NCI-H748 (cell line): Measurements from ENCODE around the gene ATG16L1.

Experiments
- DNase-seq: peaks from one replicate; lab custom pipeline; 2025; ENCODE audit not compliant: unreplicated experiment; lab: John Stamatoyannopoulos, UW

ATG16L1 gene

DNA sequence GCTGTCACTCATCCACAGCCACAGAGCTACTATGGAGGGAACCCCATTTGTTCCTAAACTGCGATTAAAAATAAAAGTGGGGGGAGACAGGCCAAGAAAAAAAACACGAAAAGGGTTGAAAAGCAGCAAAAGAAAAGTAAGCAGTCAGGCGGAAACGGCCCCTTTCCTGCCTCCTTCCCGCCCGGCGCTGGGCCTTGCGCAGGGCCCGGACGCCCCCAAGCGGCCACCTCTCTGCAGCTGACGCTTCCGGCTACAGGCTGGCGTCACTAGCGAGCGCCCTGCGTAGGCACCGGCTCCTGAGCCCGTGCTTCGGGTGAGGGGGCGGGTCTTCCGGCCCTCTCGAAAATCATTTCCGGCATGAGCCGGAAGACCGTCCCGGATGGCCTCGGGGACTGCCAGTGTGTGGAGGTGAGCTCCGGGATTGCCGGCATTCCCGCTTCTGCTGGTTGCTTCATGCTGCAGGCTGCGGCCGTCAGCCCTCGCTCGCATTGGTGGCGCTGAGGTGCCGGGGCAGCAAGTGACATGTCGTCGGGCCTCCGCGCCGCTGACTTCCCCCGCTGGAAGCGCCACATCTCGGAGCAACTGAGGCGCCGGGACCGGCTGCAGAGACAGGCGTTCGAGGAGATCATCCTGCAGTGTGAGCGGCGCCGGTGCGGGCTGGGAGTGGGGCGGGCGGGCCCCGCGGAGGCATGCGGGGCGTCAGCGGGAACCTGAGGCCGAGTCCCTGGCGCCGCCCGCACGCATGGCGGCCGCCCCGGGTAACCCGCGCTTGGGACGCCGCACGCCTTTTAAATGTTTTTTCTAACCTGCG, at the start of gene ATG16L1:
Gene ATG16L1 (plus strand): TSS at position 368 of the 811 bp plus-strand sequence. CDS start 155 bp downstream, at position 523.
- peak; percentile 98 for DNase-seq

DNA sequence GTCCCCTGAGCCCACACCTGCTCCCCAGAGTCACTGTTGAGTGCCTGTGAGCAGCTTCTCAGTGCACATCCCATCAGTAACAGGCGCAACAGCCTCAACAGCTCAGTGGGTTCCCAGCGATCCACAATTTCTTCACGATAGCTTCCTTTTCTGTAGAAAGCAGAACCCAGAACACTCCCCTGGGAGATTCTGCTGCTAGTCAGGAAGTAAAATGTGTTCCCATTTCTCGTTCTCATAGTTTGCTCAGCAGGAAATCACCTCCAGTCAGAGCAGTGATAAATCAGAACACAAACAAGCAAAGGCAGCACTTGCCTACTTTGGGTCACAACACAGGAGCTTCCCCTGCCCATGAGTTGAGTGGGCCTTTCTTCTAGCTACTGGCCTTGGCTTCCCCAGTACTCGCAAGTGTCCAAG, 48.9 kb upstream of the ATG16L1 start:
- no peak for DNase-seq

DNA sequence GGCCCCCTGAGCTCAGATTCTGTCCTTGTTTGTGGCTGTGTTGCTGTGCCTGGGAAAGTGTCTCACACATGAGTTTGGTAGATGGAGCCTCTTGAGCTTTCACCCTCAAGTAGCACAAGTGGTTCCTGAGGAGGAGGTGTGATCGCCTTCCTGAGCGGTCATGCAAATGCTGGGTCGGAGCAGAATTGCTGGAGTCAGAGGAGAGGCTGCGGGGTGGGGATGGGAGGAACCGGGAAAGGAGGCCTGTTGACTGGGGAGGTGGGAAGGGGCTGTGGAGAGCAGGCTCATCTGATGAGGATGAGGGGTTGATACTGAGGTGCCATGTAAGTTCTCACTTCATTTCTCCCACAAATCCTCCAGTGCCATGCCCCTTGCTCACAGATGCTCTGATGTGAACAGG, 48.4 kb upstream of the ATG16L1 start:
- no peak for DNase-seq

DNA sequence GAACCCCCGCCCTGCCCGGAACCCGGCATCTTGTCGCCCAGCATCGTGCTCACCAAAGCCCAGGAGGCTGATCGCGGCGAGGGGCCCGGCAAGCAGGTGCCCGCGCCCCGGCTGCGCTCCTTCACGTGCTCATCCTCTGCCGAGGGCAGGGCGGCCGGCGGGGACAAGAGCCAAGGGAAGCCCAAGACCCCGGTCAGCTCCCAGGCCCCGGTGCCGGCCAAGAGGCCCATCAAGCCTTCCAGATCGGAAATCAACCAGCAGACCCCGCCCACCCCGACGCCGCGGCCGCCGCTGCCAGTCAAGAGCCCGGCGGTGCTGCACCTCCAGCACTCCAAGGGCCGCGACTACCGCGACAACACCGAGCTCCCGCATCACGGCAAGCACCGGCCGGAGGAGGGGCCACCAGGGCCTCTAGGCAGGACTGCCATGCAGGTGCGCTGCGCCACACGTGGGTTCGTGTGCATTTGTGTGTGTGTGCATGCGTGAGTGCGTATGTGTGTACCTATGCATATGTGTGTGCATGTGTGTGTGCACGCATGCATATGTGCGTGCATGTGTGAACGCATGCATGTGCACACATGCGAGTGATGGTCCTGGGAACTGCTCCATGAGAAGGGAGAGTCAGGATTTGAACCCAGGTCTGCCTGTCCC, 47.1 kb upstream of the ATG16L1 start:
- DNase-seq: no peak

DNA sequence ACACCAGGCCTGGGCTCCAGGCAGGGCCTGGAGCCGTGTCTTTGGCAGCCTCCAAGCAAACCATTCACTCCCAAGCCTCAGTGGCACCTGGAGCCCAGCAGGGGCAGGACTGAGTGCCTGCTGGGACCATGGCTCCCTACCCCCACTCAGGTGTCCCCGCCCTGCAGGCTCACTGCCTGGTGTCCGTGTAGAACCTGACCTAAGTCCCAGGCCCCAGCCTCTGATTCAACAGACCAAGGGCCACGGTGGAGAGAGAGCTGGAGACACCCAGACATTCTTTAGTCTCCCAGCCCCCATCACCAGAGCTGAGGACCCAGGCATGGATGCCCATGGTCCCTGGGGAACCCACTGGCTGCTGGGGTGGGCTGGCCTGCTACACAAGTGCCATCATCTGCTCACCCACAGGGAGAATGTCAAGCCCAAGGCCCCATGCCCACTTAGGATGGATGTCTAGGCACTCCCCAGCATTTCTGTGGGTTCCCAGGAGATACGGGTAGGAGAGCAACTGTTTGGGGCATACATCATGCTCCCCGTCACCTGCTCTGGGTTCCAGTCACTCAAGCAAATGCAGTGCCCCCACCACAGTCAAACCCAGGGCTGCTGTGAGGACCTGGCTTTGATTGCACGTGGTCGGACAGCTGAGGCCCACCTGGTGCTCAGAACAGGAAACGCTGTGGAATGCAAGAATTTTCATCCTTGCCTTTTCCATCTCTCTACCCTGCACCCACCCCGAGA, 42.9 kb upstream of the ATG16L1 start:
- no peak for DNase-seq

DNA sequence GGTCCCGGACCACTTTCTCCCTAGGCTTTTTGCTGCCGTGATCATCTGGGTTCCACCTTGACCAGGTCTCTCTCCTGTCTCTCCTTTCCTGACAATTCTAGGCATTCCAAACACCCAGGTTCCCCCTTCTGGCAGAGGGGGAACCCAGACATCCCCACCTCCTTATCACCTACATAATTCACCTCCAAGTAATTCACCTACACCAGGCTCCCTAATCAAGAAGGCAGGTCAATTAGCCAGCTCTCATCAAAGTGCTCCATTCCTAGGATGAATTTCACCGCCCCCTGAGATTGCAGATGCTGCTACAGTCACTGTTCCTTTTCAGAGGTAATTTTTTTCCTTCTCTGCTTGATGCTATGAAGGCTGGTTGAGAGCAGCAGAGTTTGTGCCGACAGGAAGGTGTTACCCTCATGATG, 42.3 kb upstream of the ATG16L1 start:
- DNase-seq: no peak

DNA sequence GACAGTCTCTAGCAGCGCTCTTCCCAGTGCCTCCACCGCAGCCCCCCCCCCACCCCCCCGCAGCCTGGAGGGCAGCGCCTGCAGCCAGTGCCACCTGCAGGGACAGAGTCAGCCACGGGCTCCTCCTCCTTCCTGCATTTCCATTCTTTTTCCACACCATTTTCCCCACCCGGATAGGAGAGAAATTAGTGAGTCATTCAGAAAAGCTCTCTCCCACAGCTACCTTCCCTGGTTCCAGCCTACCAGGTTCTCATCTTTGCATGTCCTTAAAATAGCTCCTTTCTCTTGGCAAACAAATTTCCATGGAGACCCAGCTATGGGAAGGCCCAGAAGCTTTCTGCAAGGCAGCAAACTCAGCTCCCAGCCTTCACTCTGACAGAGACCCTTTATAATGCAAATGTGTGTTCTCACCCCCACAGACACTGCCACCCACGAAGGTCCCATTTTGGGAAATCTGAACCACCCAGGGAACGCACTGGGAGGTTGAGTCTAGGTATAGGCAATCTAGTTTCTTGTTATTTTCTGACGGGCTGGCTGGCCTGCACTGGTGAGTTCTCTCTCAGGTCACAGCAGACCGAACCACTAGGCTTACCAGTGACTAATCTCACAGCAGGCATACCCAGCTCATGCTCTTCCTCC, 41.8 kb upstream of the ATG16L1 start:
- peak; percentile 29 for DNase-seq

DNA sequence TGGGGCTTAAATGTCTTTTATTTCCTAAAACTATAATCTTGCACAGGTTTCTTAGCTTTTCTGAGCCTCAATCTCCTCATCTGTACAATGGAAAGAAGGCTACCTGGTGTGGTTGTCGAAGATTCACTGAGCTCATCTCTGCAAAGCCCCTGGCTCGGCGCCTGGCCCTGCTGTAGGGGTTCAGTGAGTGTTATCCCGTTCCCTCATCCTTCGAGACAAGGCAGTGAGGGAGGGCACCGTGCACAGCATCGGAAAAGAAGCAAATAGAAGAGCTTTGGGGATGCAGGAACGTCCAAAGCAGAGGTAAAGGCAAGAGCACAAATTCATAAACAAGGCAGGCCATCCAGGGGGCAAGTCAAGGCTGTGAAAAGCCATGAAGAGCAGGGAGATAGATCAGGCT, 41.2 kb upstream of the ATG16L1 start:
- no peak for DNase-seq

DNA sequence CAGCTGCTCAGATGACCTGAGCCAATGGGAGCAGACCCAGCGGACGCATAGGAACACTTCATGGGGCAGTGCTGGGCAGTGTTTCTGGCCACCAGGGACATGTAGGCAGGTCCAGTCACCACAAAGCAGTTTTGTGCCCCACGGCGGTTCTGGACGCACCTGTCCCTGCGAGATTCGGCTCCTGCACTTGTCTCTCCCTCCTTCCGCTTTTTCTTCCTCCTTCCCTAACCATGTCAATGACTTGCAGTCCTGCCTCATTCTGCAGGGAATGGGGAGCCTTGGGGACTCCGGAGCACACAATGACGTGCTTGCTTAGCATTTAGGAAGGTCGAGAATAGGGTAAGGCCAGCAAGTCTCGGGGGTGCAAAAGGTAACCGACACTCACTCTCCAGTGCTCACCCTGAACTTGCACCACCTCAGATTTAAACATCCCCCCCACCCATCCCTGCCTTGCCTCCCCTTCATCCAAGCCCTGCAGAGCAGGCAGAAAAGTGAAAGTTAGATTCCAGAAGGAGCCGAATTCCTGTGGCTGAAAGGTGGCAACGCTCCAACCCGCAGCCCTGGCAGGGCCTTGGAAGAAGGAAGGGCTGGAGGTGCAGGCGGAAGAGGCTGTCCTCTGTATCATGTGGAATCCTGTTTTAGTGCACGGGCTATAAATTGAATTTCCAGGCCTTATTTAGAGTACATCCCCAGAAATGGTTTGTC, 40.5 kb upstream of the ATG16L1 start:
- no peak for DNase-seq

DNA sequence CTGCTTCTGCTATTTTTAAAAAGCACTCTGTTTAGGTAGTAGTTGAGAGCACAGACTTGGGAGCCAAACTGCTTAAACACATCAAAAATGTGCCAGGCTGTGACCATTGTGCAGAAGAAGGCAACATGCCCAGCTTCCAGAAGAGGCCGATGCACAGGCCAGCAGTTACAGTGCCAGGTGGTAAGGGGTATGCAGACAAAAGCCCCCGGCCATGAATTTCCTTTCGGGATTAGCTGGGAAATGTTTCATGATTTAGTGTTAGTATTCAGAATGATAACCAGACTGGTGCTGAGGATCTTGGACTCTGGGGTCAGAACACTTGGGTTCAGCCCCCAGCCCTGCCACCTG, 40.0 kb upstream of the ATG16L1 start:
- DNase-seq: no peak

DNA sequence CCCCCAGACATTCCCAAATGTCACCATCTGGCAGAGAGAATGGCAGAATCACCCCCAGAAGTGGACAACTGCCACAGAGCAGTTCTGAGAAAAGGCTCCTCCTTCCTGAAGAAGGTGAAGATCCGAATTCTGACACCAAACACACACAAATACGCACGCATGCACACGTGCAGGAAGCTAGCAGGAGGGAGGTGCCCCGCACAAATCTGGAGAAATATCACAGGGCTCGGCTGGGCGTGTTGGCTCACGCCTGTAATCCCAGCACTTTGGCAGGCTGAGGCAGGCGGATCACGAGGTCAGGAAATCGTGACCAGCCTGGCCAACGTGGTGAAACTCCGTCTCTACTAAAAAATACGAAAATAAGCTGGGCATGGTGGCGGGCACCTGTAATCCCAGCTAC, 38.5 kb upstream of the ATG16L1 start:
- DNase-seq: no peak

DNA sequence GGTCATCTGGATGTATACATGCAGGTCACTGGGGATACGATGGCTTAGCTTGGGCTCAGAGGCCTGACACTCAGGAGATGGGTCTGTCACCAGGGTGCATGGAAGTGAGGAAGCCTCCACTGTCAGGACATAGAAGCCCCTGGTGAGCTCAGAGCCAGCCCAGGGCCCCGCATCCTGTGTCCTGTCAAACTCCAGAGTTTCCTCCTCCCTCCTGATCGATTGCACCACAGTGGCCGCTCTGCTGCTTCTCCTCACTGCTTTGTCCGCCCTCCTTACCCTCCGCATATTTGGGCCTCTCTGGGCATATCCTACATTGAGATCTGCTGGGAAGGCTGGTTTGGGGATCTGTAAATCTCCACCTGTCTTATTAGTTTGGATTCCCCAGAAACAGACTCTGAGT, 37.5 kb upstream of the ATG16L1 start:
- no peak for DNase-seq

DNA sequence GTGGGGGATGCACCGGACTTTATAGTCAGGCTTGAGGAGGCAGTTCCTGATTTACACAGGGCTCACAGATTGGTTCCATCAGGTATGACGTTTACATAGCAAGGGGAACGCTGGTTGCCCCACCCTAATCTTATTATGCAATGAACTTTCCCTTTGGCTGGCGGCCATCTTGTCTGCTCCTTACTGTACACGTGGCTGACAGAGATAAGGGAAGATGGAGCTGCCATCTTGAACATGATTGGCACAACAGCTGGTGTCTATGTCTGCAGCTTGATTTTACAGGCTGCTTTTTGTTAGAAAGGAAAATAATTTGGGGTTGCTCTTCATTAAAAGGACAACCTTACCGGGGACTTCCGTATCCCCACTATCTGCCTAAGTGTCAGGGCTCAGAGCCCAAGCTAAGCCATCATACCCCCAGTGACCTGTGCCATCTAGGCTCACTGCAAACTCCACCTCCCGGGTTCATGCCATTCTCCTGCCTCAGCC, 33.5 kb upstream of the ATG16L1 start:
- no peak for DNase-seq

DNA sequence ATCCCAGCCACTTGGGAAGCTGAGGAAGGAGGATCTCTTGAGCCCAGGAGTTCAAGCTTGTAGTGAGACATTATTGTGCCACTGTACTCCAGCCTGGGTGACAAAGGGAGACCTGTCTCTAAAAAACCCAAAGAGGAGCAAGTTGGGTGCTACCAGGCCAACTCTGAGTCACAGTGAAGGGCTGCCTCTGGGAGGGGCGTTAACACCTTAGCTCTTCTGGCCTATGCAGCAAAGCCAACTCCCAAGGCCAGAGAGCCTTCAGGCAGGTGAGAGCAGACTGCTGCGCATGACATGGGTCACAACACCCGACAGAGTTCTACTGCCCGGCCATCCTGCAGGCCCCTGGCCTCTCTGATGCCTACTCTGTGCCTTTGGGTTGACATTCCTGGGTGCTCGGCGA, 32.6 kb upstream of the ATG16L1 start:
- no peak for DNase-seq

DNA sequence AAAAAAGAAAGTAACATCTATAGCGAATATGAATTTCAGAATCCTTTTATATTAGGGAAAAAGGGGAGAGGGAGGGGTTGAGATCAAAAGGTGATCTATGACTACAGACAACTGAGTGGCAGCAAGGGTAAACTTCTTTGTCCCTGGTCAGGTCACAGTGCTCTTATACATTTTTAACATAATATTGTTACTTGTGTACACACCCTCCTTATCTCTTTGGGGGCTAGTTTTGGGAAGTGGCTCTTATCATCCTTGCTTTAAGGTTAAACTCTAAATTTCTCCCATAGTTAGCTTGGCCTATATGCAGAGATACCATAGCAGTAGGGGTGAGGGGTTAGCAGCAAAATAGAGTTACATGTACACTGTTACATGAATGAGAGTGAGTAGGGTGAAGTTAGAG, 31.6 kb upstream of the ATG16L1 start:
- DNase-seq: no peak

DNA sequence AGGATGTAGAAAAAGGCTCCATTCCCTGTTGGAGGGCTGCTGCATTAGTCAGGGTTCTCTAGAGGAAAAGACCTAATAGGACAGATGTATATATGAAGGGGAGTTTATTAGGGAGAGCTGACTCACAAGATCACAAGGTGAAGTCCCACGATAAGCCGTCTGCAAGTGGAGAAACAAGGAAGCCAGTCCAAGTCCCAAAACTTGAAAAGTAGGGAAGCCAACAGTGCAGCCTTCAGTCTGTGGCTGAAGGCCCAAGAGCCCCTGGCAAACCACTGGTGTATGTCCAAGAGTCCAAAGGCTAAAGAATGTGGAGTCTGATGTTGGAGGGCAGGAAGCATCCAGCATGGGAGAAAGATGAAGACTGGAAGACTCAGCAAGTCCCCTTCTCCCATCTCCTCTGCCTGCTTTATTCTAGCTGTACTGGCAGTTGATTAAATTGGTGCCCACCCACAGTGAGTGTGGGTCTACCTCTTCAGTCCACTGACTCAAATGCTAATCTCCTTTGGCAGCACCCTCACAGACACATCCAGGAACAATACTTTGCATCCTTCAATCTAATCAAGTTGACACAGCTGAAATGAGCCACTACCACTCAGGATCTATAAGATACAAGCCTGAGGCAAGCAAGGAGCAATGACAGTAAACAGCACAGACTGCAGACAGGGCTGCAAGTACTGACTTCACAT, 30.0 kb upstream of the ATG16L1 start:
- DNase-seq: no peak

DNA sequence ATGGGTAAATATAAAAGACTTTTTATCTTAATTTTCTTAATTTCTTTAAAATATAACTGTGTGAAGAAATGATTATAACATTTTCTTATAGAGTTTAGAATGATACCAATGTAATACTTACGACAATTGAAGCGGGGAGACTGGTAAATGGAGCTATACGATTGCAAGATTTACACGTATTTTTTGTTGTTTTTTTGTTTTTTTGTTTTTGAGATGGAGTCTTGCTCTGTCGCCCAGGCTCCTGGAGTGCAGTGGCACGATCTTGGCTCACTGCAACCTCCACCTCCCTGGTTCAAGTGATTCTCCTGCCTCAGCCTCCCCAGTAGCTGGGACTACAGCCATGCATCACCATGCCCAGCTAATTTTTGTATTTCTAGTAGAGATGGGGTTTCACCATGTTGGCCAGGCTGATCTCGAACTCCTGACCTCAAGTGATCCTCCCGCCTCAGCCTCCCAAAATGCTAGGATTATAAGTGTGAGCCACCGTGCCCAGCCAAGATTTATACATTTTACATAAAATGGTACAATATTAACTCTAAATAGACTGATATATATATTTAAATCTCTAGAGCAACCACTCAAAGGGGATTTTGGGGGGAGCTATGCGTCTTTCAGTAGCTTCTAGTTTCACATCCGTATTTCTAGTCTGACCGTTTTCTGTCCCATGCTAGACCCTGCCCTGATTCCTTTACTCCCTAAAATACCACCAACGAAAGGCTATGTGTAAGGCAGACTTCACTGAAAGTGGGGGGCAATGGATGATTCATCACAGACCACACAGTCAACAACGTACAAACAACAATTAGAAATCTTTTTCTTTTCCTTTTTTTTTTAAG, 28.2 kb upstream of the ATG16L1 start:
- DNase-seq: no peak

DNA sequence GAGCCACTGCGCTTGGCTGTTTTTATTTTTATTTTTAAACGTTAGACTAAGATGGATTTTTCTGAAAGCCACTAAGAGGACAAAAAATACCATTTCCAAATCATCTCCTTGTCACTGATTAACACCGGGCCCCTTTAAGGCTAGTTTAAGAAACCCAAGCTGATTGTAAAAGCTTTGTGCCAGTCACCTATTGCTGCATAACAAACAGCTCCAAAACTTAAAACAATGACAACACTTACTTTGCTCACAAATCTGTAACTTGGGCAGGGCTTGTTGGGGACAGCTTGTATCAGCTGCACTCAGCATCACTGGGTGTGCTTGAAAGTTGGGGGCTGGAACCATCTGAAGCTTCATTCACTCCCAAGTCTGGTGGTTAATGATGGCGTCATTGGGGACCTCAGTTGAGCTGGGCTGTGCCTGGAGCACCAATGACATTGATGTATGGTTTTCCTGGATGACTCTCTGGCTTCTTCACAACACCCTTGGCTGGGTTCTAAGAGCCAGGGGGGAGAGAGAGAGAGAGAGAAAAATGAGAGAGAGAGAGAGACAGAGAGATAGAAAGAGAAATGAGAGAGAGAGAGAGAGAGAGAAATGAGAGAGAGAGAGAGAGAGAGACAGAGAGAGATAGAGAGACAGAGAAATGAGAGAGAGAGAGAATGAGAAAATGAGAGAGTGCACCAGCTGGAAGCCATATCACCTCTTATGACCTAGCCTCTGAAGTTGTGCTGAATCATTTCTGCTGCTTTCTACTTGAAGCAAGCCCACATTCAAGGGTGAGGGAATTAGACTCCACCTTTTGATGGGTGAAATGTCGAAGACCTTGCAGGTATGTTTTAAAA, 26.0 kb upstream of the ATG16L1 start:
- no peak for DNase-seq
